Naive B cell (primary cell): ENCODE results near the gene VPS26B. TPM values are rescaled to one million over a fixed set of nuclear protein-coding genes. Genes with fewer than 3 reads are reported as not detected.

Experiments used
- polyA plus RNA-seq, 6 donors: library from polyadenylated mRNA; unstranded; fragments of 300-500 nt; fragmentation: Illumina TruSeq; gene quantifications; one replicate each; pipeline ENCODE4 v1.2.3, GENCODE V29; 2021; ENCODE audit warnings: low read depth in 6 of 6

The VPS26B gene
- polyA plus RNA-seq, 6 donors from 2014 or later = 12.1 to 18.2 (median 14.7) TPM

Other genes starting within 250 kb of the VPS26B start
- gene JAM3, start 155.6 kb upstream of the VPS26B start, polyA plus RNA-seq = 10 to 100 TPM in 1 of 6 donors, 1 to 10 TPM in 5; 5.3 to 10.6 (median 6.5) TPM
- 10 to 100 TPM in 2 of 6 donors, 1 to 10 TPM in 4; 6.2 to 13.2 (median 8.6) TPM for gene NCAPD3, start 704 bp upstream of the VPS26B start, polyA plus RNA-seq
- gene THYN1, start 28.7 kb downstream of the VPS26B start, polyA plus RNA-seq = 100 to 1,000 TPM in 1 of 6 donors, 10 to 100 TPM in 5; 60.5 to 109 (median 71.1) TPM
- gene ACAD8, start 28.9 kb downstream of the VPS26B start, polyA plus RNA-seq = 10 to 100 TPM; 13.0 to 17.1 (median 14.1) TPM
- not detected for gene GLB1L3, start 51.7 kb downstream of the VPS26B start, polyA plus RNA-seq
- under 1 TPM in 3 of 6 donors, not detected in 3; 0.09 to 0.25 (median 0.19) TPM for gene GLB1L2, start 107.3 kb downstream of the VPS26B start, polyA plus RNA-seq
- not detected for gene B3GAT1, start 187.6 kb downstream of the VPS26B start, polyA plus RNA-seq